Kidney (tissue), 14 donors: ENCODE measurements around the gene NRIP2. TPM values are rescaled to one million over a fixed set of nuclear protein-coding genes. Genes with fewer than 3 reads are reported as not detected.

Source experiments
- DNase-seq, 5 donors: peaks; one replicate each; pipeline ENCODE4 v3.0.0-alpha.2; 2013 to 2020
- FAIRE-seq: peaks from 2 replicates; lab custom pipeline; 2012; peaks lifted over from hg19 to GRCh38; lab: Jason Lieb, UNC
- H3K27ac ChIP-seq, 2 donors: one replicate each; pipeline ENCODE4 v1.7.0; 2013; ENCODE audit warnings: low read depth in 2 of 2, low read length in 2 of 2, inconsistent platforms in 1 of 2
- H3K27me3 ChIP-seq: one replicate; pipeline ENCODE4 v1.7.1; 2013; ENCODE audit warnings: low read length, inconsistent platforms; ENCODE audit not compliant: control insufficient read depth, insufficient read depth
- H3K36me3 ChIP-seq, 3 donors: one replicate each; pipeline versions ENCODE4 v1.7.0 to v1.7.1; 2013; ENCODE audit warnings: low read length in 3 of 3, control low read depth in 1 of 3, inconsistent platforms in 1 of 3; ENCODE audit not compliant: insufficient read depth in 3 of 3, control insufficient read depth in 2 of 3
- H3K4me1 ChIP-seq, 3 donors: one replicate each; pipeline versions ENCODE4 v1.7.0 to v1.7.1; 2013; ENCODE audit warnings: low read length in 3 of 3, inconsistent platforms in 1 of 3, low read depth in 1 of 3; ENCODE audit not compliant: control insufficient read depth in 2 of 3, insufficient read depth in 2 of 3
- H3K4me3 ChIP-seq, 3 donors: one replicate each; pipeline versions ENCODE4 v1.7.0 to v1.8.1; 2013; ENCODE audit warnings: low read length in 3 of 3, control low read depth in 1 of 3, inconsistent platforms in 1 of 3
- H3K9ac ChIP-seq, 3 donors: one replicate each; pipeline versions ENCODE4 v1.7.0 to v1.7.1; 2013; ENCODE audit warnings: low read length in 3 of 3, control low read depth in 1 of 3, inconsistent platforms in 1 of 3
- H3K9me3 ChIP-seq, 3 donors: one replicate each; pipeline versions ENCODE4 v1.7.0 to v1.7.1; 2013; ENCODE audit warnings: low read length in 3 of 3, control low read depth in 1 of 3, inconsistent platforms in 1 of 3; ENCODE audit not compliant: control insufficient read depth in 2 of 3, insufficient read depth in 1 of 3
- intact Hi-C: fragments of 100-400 bp; cut with DNase I; formaldehyde crosslinking; loops from one replicate; pipeline ENCODE4 v1.11.1; 2022
- polyA plus RNA-seq: library from polyadenylated mRNA; stranded (reverse); fragments of 350-450 nt; fragmentation: Illumina TruSeq; extraction: RNeasy Lipid Tissue Mini Kit (QIAGEN cat#74804); gene quantifications from one replicate; pipeline ENCODE4 v1.2.3, GENCODE V29; 2014; ENCODE audit warnings: low read depth, low replicate concordance; ENCODE audit not compliant: insufficient read depth
- total RNA-seq: library from RNA; stranded (reverse); fragmentation: NEBNext Ultra II Directional; extraction: Animal tissue kit (Norgen Biotek cat#: 25700); gene quantifications from one replicate; pipeline ENCODE4 v1.2.1, GENCODE V29; 2021
- TF ChIP-seq, protein P1 (sequence below): IDR thresholded peaks from 3 replicates; pipeline ENCODE4 v1.5.1; 2012; ENCODE audit warnings: mild to moderate bottlenecking, moderate library complexity, borderline replicate concordance; ENCODE audit not compliant: insufficient read depth; ENCODE audit errors: extremely low read depth
- donor health status: control.
- donor health status: control.
- donor health status: control.
- donor health status: control.
- donor health status: control.
- donor health status: DM: yes; HTN: yes; CAD: no.
- donor health status: Normal renal cell carcinoma (clear cell type).

NRIP2 gene
- total and polyA plus RNA-seq, 2 donors from 2014 or later: 11.7 to 15.9 TPM

DNA sequence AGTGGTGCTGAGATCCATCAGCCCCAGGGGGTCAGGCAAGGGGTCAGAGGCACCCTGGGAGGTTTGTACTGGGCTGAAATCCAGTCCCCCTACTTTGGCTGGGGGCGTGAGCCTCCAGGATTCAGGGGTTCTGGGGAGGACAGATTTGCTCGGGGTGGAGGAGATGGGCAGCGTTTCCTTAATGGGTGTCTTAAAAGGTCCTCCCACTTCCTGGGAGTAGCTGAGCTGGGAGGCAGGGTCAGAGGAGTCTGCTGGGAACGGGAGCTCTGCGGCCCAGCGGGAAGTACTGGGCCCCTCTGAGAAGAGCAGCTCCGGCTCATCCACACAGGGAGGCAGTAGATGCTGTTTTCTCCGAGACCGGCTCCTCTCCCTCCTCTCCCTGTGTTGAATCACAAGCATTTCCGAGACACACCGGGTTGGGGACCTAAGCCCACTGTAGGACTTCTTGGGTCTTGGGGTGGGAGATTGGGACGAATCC lies 24.1 kb upstream of the NRIP2 start:
- TF ChIP-seq, protein P1, sequence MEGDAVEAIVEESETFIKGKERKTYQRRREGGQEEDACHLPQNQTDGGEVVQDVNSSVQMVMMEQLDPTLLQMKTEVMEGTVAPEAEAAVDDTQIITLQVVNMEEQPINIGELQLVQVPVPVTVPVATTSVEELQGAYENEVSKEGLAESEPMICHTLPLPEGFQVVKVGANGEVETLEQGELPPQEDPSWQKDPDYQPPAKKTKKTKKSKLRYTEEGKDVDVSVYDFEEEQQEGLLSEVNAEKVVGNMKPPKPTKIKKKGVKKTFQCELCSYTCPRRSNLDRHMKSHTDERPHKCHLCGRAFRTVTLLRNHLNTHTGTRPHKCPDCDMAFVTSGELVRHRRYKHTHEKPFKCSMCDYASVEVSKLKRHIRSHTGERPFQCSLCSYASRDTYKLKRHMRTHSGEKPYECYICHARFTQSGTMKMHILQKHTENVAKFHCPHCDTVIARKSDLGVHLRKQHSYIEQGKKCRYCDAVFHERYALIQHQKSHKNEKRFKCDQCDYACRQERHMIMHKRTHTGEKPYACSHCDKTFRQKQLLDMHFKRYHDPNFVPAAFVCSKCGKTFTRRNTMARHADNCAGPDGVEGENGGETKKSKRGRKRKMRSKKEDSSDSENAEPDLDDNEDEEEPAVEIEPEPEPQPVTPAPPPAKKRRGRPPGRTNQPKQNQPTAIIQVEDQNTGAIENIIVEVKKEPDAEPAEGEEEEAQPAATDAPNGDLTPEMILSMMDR: no peak
- FAIRE-seq (no peak), DNase-seq (peak in 1 of 5 donors; percentile 84)
- Histone ChIP-seq H3K27me3 (no peaks in the 10 kb centered on the region), H3K4me3 (no peak overlapping the region), H3K9me3 (no peaks in the 10 kb centered on the region), H3K36me3 (peaks cover 0 to 6% (median 0%) of the 10 kb centered on the region in 3 donors), H3K27ac (peak overlapping the region in 1 of 2 donors; percentile 48), H3K9ac (no peak overlapping the region), H3K4me1 (no peaks in the 10 kb centered on the region)
- intact Hi-C loops: loop anchor here (10.0 kb wide), 1 partner anchor 176 kb away; no protein-coding TSS in a partner anchor

- H3K36me3 ChIP-seq: peaks cover 0 to 6% (median 0%) of the 10 kb centered on the region in 3 donors
- TF ChIP-seq, protein P1: no peak
- H3K4me3 ChIP-seq: no peak overlapping the region
- H3K4me1 ChIP-seq: no peaks in the 10 kb centered on the region
- no peak overlapping the region for H3K9ac ChIP-seq
- intact Hi-C loops: loop anchor here (10.0 kb wide), 1 partner anchor 176 kb away; no protein-coding TSS in a partner anchor
- H3K27me3 ChIP-seq: no peaks in the 10 kb centered on the region
- FAIRE-seq: no peak
- H3K27ac ChIP-seq: no peak overlapping the region
- no peaks in the 10 kb centered on the region for H3K9me3 ChIP-seq
- DNase-seq: no peak
Observed at GRCh38 chr12:2858334-2858733, 23.5 kb upstream of the NRIP2 start.

- Histone ChIP-seq H3K4me3 (no peak overlapping the region), H3K27me3 (no peaks in the 10 kb centered on the region), H3K9me3 (no peaks in the 10 kb centered on the region), H3K36me3 (peaks cover 0 to 6% (median 0%) of the 10 kb centered on the region in 3 donors), H3K9ac (no peak overlapping the region), H3K4me1 (no peaks in the 10 kb centered on the region), H3K27ac (no peak overlapping the region)
- DNase-seq (no peak), FAIRE-seq (no peak)
- TF ChIP-seq, protein P1: no peak
- intact Hi-C loops: loop anchor here (10.0 kb wide), 1 partner anchor 177 kb away; no protein-coding TSS in a partner anchor
Observed at GRCh38 chr12:2857576-2857975, 22.7 kb upstream of the NRIP2 start.

- Histone ChIP-seq H3K36me3 (peaks cover 0 to 6% (median 0%) of the 10 kb centered on the region in 3 donors), H3K27me3 (no peaks in the 10 kb centered on the region), H3K4me3 (no peak within 1 kb of the TSS), H3K9me3 (no peaks in the 10 kb centered on the region), H3K4me1 (no peaks in the 10 kb centered on the region), H3K9ac (no peak within 1 kb of the TSS), H3K27ac (no peak within 1 kb of the TSS)
- DNase-seq: peak in 3 of 5 donors; percentile 75 to 79 (median 77)
- intact Hi-C loops: loop anchor here (10.0 kb wide), 1 partner anchor 178 kb away; no protein-coding TSS in a partner anchor
- FAIRE-seq: no peak
- TF ChIP-seq, protein P1: no peak
Observed at GRCh38 chr12:2857021-2857431, 22.2 kb upstream of the NRIP2 start, which contains the start of gene TEX52. TEX52 (minus strand) TSS chr12:2857039; CDS start chr12:2857026, 13 bp downstream.
